ENCODE results near the gene EPHB4.
A peak's percentile ranks its signal among the peaks of the same experiment; 100 is the strongest.
"Not testable (repeated sequence)": the region's sequence is repeated elsewhere in the genome, so short reads cannot be mapped to it uniquely, and the experiment has no call there.

EPHB4 gene

GRCh38 chr7:100819586-100819985 lies 7.7 kb downstream of the EPHB4 start:
- no peak for DNase-seq

GRCh38 chr7:100818825-100819224 lies 8.5 kb downstream of the EPHB4 start:
- no peak for DNase-seq

GRCh38 chr7:100818366-100818765 lies 9.0 kb downstream of the EPHB4 start:
- no peak for DNase-seq

- no peak for DNase-seq
Measured at GRCh38 chr7:100817097-100817496, 10.2 kb downstream of the EPHB4 start.

GRCh38 chr7:100816515-100816914 lies 10.8 kb downstream of the EPHB4 start:
- DNase-seq: not testable (repeated sequence)

GRCh38 chr7:100812729-100813128 lies 14.6 kb downstream of the EPHB4 start:
- DNase-seq: no peak

GRCh38 chr7:100811480-100811879 lies 15.8 kb downstream of the EPHB4 start:
- DNase-seq: no peak

GRCh38 chr7:100808354-100808875 lies 18.9 kb downstream of the EPHB4 start:
- no peak for DNase-seq

GRCh38 chr7:100806883-100807282 lies 20.4 kb downstream of the EPHB4 start:
- DNase-seq: not testable (repeated sequence)

GRCh38 chr7:100806276-100806675 lies 21.0 kb downstream of the EPHB4 start:
- no peak for DNase-seq

- DNase-seq: no peak
Measured at GRCh38 chr7:100804681-100805431, 22.5 kb downstream of the EPHB4 start.

- no peak for DNase-seq
Measured at GRCh38 chr7:100803398-100804161, 23.7 kb downstream of the EPHB4 start.

- no peak for DNase-seq
Measured at GRCh38 chr7:100802951-100803350, 24.4 kb downstream of the EPHB4 start.

GRCh38 chr7:100801833-100802568 lies 25.3 kb downstream of the EPHB4 start:
- DNase-seq: no peak

- peak in 2 of 4 experiments; percentile 4 to 5 for DNase-seq
Measured at GRCh38 chr7:100799037-100799896, 28.1 kb downstream of the EPHB4 start.

- no peak for DNase-seq
Measured at GRCh38 chr7:100794741-100795140, 32.6 kb downstream of the EPHB4 start.

- DNase-seq: no peak
Measured at GRCh38 chr7:100793806-100794660, 33.3 kb downstream of the EPHB4 start.

- no peak for DNase-seq
Measured at GRCh38 chr7:100791881-100792666, 35.2 kb downstream of the EPHB4 start.

- DNase-seq: no peak
Measured at GRCh38 chr7:100789055-100789454, 38.3 kb downstream of the EPHB4 start.

- DNase-seq: no peak
Measured at GRCh38 chr7:100786323-100786722, 41.0 kb downstream of the EPHB4 start.
